SK-N-SH treated with all-trans-retinoic acid at 6 μM for 48 hours (cell line): ENCODE measurements around the gene WASHC4.

ENCODE experiments used
- CREB5 ChIP-seq: fragments of 250-450 bp; sonication (Bioruptor Pico); IDR thresholded peaks from 2 replicates; pipeline ENCODE4 v1.5.1; 2020; ENCODE audit warnings: low read depth, mild to moderate bottlenecking, moderate library complexity
- CSRNP3 ChIP-seq: fragments of 250-450 bp; sonication (Bioruptor Pico); IDR thresholded peaks from 2 replicates; pipeline ENCODE4 v1.5.1; 2021; ENCODE audit warnings: mild to moderate bottlenecking, moderate library complexity
- PATZ1 ChIP-seq: fragments of 250-450 bp; sonication (Bioruptor Pico); IDR thresholded peaks from 2 replicates; pipeline ENCODE4 v1.8.0; 2020; ENCODE audit warnings: mild to moderate bottlenecking, moderate library complexity, borderline replicate concordance
- POU6F1 ChIP-seq: fragments of 250-450 bp; sonication (Bioruptor Pico); IDR thresholded peaks from 2 replicates; pipeline ENCODE4 v1.8.0; 2021; ENCODE audit warnings: low read depth, mild to moderate bottlenecking, moderate library complexity, borderline replicate concordance
- RARB ChIP-seq: fragments of 250-450 bp; sonication (Bioruptor Pico); IDR thresholded peaks from 2 replicates; pipeline ENCODE4 v1.8.0; 2021; ENCODE audit warnings: mild to moderate bottlenecking, moderate library complexity
- TOX ChIP-seq: fragments of 250-450 bp; sonication (Bioruptor Pico); IDR thresholded peaks from 2 replicates; pipeline ENCODE4 v1.8.0; 2021; ENCODE audit warnings: mild to moderate bottlenecking, moderate library complexity, borderline replicate concordance
- ZNF8 ChIP-seq: fragments of 450-650 bp; formaldehyde crosslinking; IDR thresholded peaks from 2 replicates; pipeline ENCODE4 v1.5.0; 2020; ENCODE audit warnings: mild to moderate bottlenecking, moderate library complexity

- no peak for TF ChIP-seq CREB5 (CRISPR knock-in tag)
- no peak for TF ChIP-seq PATZ1 (CRISPR knock-in tag)
- no peak for TF ChIP-seq ZNF8
- TF ChIP-seq POU6F1, result no peak
- TF ChIP-seq TOX (CRISPR knock-in tag), result no peak
- TF ChIP-seq CSRNP3 (CRISPR knock-in tag), result no peak
- TF ChIP-seq RARB (CRISPR knock-in tag), result no peak
Measured at GRCh38 chr12:105201299-105201698, 93.8 kb downstream of the WASHC4 start.
